T1000 (cell line): ENCODE measurements around the gene SMIM41.

ENCODE experiments used
- DNase-seq: peaks from one replicate; lab custom pipeline; 2025; ENCODE audit warnings: mixed read lengths; lab: John Stamatoyannopoulos, UW

Gene SMIM41

DNA sequence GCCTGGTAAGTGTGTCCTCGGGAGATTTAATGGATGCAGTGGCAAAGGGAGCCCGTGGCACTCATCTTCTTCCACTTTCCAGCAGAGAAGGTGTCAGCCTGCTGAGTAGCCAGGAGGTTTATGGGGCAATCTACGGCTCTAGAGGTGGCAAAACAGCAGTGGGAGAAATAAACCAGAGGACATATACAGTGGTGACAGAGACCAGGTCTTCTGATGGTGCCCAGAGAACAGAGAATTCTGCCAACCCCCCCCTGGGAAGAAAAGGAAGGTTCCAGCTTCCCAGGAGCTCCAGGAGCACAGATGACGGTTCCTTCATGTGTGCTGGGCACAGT, 43.0 kb downstream of the SMIM41 start:
- no peak for DNase-seq

DNA sequence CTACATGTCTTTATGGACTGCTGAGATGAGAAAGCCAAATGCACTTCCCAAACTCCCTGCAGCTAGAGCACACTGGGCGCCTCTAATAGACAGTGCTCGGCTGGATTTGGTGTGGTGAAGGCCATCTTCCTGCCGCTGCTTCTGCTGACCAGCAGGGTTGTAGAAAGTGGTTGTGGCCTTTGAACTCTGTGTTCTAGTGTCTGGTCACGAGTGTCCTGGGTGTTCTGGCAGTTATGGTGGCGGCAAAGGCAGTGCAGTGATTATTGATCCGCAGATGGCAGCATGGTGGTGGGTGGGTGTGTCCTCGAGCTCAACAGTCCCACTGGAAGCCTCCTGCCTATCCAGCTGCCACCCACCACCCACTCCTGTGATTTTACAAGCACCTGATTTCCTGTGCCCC, 43.4 kb downstream of the SMIM41 start:
- no peak for DNase-seq

DNA sequence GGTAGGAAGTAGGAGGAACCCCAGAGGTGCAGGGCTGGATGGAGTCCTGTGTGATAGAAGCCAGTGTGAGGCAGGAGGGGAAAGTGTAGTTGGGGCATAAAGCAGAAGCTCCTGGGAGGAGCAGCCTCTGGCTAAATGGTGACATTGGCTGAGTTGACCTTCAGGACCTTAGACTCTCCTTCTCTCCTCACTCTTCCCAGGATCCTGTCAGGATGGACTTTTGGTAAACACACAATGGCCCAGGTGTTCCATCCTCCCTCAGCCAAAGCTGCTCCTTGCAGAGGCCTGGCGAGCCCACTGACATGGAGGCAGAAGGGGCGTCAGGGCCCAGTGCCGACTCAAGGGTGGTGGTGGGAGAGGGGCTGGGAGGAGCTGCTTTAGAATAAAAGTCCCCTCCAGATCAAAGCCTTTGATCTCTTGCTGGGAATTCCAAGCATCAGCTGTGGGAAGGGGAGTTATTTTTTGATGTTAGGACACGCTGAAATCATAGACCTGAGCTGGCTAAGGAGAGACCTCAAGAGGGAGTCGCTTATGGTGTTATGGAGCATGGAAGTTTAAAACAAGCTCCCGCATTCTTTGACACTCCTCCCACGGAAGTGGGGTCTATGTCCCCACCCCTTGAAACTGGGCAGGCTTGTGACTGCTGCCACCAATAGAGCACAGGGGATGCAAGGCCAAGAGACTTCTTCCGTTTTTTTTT, 44.1 kb downstream of the SMIM41 start:
- DNase-seq: no peak

DNA sequence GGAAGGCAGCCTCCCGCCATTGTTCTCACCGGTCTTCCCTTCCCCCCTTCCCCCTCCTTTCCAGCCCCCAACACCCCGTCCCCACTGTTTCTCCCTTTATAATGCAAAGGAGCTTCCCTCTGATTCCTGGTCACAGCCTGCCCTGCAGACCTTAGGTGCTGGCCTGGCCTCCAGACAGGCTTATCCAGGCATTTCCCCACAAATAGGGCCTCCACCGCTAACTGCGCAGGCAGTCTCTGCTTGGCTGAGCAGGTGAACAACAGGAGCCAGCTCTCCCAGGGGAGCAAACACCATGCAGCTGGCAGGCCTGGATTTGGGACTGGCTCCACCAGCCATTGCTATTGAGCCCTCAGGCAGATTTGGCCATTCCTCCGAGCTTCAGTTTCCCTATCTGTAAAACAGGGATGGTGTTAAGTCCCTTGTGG, 46.0 kb downstream of the SMIM41 start:
- DNase-seq: no peak

DNA sequence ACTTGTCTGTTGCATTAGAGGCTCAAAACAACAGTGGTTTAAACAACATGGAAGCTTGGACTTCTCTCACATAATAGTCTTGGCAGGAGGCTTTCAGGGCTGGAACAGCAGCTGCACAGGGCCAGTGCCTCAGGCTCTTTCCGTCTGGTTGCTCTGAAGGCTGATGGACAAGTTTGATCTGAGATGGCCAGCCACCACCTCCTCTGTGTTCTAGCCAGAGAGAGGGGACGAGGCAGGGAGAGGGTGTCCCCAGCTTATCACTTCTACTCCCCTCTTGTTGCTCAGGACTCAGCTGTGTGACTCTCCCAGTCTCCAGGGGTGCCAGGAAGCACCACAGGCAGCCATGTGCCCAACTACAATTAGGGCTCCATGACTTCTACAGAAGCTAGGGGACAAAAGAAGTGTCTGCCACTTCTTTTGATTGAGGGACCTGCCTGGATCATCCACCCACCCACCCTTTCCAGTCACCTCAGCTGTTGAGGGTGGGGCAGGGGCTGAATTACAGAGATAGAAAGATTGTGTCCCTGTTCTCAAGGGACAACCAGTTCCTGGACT, 46.6 kb downstream of the SMIM41 start:
- DNase-seq: no peak

DNA sequence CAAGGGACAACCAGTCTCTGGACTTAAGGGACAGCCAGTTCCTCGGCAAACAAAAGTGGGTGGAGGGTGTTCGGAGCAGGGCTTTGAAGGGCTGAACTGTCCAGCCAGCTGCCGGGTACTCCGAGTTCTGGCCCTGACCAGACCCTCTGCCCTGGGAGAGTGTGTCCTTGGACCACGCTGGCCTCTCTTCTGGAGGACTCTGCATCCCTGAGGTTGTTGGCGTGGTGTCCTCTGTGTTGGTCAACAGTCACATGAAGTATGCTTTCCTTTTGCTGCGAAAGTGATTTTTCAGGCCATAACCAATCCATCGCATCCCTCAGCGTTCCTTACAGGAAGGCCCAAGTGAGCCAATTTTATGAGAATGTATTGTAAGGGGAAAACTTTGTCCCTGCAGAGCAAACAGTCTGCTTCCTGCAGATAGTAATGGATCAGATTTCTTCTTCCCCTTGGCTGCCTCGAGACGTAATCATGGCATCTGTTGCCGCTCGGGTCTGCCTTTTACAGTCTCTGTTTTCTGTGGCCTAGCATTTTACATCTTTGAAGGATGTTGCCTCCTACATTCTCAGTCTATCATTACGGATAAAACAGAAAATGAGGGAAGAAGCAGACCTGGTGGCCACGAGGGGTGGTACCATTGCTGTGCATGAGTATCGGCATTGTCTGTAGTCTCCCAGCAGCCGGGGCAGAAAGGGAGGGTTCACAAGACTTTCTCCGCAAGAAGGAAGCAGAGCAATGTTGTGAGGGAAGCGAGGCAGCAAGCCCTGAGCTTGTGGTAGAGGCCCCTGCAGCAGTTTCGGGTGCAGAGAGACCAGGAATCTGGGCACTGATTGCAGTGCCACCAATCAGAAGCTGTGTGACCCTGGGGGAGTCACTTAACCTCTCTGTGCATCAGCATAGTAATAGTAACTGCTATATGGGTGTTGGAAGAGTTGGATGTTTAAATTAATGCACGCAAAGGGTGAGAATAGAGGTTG, 47.4 kb downstream of the SMIM41 start:
- DNase-seq: no peak

DNA sequence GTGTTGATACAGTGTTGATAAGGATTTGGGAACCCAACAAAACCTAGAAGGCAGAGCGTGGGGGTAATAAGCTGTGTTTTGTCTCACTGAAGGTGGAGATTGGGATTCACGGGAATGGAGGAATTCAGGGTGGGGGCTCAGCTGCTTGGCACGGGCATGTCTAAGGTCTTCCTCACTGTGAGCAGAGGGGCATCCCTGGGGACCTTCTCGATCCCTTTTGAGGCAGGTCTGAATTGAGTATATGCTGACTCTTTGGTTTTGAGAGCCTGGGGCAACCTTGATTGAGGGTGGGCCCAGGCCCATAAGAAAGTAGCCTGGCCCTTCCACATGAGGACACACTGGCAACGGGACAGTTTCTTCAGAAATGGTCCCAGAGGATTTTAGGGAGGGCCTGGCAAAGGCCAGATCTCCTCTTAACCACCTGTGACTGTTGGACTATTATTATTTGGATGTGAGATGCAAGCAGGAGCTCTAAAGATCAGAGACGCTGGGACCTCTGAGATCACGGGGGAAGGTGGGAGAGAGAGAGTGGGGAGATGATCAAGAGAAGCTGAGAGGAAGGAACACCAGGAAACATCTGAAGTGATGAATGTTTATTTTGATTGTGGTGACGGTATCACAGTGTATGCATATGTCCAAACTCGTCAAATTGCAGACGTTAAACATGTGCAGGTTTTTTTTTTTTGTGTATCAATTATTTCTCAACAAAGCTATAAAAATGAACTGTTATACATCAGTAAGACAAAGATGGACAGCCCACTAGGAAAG, 48.4 kb downstream of the SMIM41 start:
- DNase-seq: no peak

DNA sequence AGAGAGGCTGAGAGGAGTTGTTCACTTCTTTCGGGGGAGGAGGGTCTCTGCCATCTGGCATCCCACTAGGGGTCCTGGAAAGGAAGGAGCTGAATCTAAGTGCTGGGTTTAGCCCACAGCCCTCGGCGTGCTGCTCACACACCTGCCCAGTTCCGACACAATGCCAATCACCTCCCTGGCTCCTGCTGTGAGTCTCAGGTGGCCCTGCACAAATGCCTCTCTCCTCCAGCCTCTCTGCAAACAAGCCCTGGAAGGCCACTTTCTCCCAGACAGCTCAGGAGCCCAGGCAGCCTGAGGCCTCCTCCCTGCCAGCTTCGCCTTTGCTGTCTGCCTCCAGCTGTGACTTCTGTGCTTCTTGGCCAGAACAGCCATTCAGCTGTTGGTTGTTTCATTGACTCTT, 51.2 kb downstream of the SMIM41 start:
- DNase-seq: no peak

DNA sequence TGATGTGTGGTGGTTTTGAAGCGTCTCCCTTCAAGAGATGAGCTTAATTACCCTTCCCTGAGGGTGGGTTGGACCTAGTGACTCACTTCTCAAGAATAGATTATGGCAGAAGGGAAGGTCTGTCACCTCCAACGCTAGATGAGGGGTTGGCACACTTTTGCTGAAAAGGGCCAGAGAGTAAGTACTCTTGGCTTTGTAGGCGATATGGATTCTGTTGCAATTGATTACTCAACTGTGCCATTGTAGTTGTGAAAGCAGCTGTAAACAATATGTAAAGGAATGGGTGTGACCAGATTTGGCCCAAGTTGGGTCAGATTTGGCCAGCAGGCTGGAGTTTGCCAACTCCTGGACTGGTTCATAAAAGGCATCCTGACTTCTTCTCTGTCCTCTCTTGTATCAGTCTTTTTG, 53.3 kb downstream of the SMIM41 start:
- no peak for DNase-seq

DNA sequence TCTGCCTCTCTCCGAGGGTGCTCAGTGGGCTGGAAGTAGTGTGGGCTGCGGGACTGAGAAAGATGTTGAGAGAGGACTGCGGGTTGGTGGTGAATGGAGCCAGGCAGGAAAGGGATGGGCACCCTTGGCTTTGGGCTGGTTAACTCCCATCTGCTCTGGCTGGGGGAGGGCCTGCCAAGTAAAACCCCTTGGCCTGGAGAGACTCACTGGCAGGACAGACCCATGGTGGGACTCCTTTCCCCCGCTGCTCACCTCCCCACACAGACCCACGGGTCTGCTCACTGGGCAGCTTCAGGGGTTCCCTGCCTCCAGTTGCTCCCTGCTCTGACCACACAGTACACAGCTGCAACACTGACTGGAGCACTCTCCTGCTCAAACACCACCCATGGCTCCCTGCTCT, 58.2 kb downstream of the SMIM41 start:
- DNase-seq: no peak

DNA sequence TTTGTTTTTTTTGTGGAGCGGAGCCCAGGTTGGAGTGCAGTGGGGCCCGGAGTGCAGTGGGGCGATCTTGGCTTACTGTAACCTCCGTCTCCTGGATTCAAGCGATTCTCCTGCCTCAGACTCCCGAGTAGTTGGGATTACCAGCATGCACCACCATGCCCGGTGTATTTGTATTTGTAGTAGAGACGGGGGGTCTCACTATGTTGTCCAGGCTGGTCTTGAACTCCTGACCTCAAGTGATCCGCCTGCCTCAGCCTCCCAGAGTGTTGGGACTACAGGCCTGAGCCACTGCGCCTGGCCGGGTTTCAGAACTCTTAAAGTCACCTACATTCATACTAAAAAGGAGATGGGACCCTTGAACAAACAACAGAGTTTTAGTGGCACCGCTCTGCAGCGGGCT, 59.6 kb downstream of the SMIM41 start:
- DNase-seq: no peak

DNA sequence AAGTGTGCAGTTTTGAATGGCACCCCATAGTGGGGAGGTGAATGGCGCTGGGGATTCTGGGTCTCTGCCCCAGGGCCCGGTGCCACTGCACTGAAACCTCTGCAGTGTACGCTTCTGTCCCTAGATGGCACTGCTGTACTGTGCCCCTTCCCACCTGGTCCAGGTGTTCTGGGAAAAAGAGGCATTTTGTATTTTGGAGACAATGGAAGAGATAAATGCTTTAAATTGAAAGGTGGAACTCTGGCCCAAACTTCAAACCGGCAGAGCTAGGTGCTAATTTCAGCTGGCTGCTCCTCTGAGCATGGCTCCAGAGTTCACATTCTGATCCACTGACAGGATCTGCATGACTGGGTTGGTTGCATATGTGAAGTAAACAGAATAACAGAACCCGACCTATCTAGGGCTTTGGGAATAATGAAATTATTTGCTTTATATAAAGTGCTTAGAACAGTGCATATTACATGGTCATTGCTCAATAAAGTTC, 60.1 kb downstream of the SMIM41 start:
- no peak for DNase-seq

DNA sequence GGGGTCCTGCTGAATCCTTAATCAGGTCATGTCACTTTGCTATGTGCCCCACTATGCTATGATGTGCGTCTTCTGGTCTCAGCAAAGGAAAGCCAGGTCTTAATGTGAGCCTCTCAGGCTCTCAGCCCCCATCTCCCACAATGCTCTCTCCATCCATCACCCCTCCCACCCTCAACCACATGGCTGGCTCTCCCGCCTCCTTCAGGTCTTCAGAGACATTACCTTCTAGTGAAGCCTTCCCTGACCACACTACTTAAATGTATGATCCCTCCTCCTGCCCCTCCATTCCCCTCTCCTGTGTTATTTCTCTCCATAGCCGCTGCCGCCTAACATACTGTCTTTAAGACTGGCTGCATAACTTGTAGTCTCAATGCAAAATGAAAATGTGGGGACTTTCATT, 61.8 kb downstream of the SMIM41 start:
- no peak for DNase-seq

DNA sequence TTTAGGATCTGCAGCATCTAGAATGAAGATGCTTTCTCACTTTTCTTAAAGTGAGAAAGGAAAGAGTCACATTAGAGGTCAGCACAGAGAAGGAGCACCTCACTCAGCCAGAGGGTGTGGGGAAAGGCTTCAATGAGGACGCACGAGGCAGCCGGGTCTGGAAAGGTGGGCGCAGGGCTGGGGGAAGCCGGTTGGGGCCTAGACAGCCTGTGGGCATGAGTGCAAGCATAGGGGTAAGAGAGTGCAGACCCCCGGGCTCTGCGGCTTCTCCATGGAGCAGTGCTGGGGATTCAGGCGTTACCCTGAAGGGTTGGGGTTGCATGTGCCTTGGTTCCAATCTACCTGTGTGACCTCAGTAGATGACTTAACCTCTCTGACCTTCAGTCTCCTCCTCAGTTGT, 62.4 kb downstream of the SMIM41 start:
- DNase-seq: no peak

DNA sequence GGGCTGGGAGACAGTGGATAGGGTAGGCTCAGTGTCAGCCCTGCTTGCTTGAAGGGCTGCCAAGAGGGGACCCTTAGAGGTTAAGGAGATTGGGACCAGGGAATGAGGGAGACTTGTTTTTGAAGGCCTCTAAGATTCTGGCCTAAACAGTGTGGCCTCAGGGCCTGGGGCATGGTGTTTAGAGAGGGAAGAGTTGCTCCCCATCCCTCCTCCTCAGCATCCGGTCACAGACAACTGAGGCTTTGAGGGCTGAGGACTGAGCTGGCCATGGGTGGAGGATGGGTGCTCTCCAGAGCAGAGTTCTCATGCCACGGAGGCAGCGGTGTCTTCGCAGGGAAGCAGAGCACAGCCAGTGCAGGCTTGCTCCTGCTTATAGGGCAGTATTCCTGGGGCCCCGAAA, 62.9 kb downstream of the SMIM41 start:
- DNase-seq: no peak

DNA sequence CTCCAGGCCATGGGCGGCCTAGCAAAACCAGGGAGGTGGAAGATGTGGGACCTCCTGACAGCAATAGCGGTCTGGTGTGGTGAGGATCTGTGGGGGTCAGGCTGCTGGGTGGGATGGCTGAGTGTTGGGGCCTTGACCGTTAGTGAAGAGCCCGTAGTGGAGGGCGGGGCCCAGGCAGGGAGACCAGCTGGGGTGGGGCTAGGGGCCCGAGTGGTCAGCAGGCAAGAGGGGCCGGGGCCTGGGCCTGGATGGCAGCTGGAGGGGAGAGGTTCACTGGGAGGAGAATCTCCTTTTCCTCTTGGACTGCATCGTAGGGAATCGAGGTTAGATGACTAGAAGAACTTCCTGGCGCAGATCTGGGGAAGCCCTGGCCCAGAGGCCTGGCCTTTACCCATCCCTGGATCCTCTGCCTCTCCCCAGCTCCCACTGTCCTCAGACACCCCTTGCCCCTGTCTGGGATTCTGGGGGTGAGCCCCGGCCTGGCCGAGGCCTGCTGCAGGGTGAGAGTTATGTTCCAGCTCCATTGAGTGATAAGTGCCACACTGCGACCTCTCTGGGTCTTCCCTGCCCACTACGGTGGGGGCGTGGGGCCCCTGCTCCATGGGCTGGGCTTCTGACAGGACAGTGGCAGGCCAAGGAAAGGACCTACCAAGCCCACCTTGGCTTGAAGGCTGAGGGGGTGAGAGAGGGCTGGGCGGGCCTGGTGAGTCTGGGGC, 65.2 kb downstream of the SMIM41 start:
- DNase-seq: no peak

DNA sequence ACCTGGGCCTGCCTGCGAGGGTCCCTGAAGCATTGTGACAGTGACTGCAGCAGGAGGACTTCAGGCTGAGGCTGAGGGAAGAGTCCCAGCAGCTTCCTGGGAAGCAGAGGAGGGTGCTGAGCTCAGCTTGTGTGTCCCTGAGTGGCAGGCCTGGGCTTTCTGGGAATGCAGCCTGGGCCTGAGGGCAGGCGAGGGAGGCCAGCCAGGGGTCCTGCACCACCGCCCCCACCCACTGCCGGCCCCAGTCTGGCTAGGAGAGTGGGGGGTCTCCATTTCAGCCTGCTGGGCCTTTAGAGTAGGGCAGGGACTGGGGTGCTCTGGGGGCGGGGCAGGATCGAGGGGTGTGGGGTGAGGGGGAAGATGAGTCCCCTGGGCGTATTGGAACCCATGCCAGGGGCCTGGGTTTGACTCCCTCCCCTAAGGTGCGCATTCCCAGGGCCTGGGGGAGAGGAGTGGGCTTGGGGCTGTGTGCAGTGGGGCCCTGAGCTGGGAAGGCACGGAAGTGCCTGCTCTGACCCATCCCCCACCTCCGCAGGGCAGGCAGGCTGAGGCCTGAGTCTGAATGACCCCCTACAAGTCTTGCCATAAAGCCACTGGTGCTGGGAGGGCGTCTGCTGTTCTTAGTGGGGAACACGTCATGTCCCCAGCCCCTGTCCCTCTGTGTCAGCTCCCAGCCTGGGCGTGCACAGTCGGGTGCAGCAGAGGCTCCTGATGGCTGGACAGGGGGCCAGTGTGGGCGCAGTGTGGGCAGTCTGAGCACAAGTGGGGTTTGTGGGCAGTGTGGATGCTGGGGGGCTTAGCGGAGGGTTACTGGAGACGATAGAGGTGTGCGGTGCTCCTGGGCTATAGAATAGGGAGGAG, 66.0 kb downstream of the SMIM41 start:
- no peak for DNase-seq

DNA sequence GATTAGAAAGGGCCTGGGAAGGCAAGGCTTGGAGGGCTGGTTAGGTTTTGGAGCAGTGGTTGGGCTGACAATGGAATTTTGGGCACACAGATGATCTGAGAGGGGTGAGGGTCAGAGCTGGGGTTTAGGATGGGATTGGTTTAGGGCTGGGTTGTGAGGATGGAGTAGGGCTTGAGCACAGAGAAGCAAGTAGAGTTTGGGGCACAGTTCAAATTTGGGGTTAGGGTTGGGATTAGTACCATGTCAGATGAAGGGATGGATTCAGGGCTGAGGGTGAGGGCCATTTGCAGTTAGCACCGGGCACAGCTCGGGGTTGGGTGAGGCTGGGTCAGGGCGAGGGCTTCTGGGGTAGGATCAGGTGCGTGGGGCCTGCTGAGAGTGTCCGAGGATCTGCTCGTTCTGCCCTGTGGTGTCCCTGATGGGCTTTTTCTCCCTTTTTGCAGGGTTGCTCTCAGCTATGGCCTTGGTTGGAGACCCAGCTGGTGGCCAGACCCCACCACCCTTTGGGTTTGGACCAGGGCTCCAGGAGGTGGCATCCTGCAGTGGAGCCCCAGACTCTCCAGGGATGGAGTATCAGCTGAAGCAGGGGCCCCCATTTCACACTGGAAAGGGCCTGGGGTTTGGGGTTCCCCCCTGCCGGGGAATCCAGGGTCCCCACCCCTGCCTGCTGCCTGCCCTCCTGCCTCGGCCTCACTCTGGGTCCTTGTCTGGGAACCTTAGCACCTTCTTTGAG, 66.8 kb downstream of the SMIM41 start:
- no peak for DNase-seq

DNA sequence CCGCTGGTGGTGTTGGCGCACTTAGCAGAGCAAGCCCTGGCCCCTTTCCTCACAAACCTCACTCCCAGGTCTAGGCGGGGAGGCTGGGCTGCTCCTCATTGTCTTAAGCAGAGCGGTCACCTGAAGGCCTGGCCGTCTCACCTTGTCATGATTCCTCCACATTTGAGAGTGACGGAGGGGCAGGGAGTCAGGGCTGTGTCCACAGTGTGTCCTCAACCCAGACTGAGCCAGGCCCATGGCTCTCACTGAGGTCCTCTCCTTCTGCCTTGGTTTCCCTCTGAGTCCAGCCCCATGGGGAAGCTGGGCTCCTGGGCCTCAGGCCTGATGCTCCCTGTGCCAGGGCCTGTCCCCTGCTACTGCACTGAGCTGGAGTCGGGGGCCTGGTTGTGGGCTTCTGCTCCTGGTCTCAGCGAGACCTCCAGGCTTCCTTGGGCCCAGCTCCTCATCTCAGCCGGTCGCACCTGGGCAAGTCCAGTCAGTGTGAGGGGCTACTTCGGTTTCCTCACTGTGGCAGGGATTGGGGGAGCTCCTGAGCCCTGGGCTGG, 67.4 kb downstream of the SMIM41 start:
- DNase-seq: no peak
